Skin of body (tissue), 2 donors: ENCODE measurements around the gene MED19. TPM values are rescaled to one million over a fixed set of nuclear protein-coding genes. Genes with fewer than 3 reads are reported as not detected.
"Not testable (repeated sequence)": the region's sequence is repeated elsewhere in the genome, so short reads cannot be mapped to it uniquely, and the experiment has no call there.

Experiments used
- DNase-seq: peaks from one replicate; lab custom pipeline; 2025; lab: John Stamatoyannopoulos, UW
- total RNA-seq: library from RNA; depleted of rRNA; stranded (reverse); fragments of >200 nt; gene quantifications from one replicate; pipeline ENCODE4 v1.2.3, GENCODE V29; 2014

The MED19 gene
- total RNA-seq, 1 donor from 2014 or later, result 10.9 TPM

- DNase-seq, result not testable (repeated sequence)
These were observed 6.6 kb downstream of the MED19 start for GRCh38 chr11:57705432-57705831.

GRCh38 chr11:57704932-57705331 lies 7.1 kb downstream of the MED19 start:
- no peak for DNase-seq

DNA sequence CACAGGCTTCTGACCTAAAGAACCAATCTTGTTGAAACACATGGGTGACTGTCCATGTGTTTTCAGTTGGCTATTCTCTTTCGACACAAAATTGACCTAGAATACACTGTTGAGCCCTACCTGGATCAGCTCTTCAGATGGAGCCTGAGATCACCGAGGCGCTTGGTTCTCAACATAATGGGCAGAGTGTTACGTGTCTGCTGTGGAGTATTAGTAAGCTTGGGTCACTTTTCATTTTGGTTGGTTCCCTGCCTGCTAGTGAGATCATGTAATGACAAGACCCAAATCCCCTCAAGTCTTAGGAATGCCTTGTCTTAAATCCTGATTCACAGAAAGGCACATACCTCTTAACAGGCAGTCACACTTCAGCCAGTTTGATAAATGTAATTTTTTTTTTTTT lies 8.7 kb downstream of the MED19 start:
- no peak for DNase-seq

DNA sequence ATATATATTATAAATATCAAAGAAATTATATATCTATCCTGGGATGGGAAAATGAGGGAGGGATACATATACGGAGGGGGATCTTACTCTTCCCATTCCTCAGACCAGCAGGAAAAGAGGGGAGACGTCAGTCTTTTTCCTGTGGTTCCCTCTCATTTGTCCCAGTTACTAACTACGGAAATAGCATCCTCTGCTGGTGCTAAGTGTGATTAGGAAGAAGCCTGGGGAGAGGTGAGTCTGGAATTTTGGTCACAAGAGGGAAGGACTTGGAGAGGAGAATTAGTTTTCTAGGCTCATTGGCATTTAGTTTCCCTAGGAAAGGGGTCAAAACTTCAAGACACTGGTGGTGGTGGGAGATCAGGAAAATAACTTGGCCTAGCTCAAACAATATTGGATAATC lies 11.6 kb downstream of the MED19 start:
- DNase-seq, result no peak

DNA sequence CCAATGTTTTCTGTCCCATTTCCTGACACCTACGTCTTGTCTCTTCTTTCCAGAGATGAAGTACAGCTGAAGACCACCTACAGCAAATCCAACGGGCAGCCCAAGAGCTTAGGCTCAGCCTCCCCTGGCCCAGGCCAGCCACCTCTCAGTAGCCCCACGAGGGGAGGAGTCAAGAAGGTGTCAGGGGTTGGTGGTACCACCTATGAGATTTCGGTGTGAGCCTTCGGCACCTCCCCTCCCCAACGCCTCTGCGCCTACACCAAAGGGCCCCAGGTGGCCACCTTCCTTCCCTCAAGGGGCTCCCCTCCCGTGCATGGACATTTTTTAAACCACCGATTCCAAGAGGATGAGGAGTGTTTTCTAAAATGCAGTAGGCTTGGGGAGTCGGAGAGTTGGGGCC lies 12.2 kb downstream of the MED19 start:
- no peak for DNase-seq

- no peak for DNase-seq
These were observed 13.1 kb downstream of the MED19 start for GRCh38 chr11:57698843-57699365.

GRCh38 chr11:57690474-57690873 lies 21.5 kb downstream of the MED19 start:
- not testable (repeated sequence) for DNase-seq

- no peak for DNase-seq
These were observed 30.8 kb downstream of the MED19 start for GRCh38 chr11:57681168-57681567.

GRCh38 chr11:57680552-57680874 lies 31.5 kb downstream of the MED19 start:
- no peak for DNase-seq

DNA sequence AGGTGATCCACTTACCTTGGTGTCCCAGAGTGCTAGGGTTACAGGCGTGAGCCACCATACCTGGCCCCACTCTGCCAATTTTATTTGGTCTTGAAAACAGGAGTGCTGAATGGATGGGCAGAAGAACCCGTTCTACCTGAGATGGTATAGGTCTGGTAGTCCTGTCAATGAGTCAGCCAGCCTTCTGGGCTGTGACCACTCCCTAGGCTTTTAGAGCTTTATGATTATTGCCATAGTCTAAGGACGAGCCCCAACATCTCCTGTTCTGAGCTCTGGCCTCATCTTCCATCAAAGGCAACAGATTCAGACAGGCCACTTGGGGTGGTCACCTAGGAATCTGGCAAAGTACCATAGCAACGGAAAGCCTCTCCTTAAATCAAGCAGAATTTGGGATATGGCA lies 32.6 kb downstream of the MED19 start:
- no peak for DNase-seq

DNA sequence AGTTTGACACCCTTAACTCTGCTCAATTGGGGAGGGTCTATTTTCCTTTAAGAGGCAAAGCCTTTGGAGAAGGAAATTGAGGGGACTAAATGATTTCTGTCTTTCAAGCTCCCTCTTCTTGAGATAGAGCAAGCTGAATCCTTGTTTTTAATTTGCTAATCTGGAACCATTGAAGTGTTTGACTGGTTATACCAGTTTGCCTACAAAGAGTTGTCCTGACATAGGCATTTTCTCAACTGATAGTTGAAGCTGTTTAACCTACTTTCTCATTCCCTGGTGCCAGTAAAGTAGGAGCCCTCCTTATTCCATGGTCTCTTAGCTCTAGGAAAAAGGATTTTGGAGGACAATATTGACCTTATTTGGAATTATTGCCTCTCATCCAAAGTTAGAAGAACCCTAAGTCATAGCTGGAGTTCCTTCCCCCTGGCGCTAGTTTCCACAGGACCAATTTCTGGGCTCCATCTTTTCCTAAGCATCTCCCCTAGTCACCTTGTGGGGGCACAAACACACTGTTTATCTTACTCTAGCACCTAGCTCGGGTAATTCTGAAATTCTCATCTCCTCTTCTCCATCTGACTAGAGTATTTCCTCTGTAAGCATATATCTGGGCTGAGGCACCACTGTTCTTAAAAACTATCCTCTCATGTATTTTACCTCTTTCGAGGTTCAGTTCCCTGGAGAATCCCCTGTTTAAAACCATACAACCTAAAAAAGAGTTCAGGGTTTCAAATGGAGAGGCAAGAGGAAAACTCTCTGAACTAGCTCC lies 36.7 kb downstream of the MED19 start:
- DNase-seq, result no peak

GRCh38 chr11:57674251-57674650 lies 37.8 kb downstream of the MED19 start:
- DNase-seq, result no peak

DNA sequence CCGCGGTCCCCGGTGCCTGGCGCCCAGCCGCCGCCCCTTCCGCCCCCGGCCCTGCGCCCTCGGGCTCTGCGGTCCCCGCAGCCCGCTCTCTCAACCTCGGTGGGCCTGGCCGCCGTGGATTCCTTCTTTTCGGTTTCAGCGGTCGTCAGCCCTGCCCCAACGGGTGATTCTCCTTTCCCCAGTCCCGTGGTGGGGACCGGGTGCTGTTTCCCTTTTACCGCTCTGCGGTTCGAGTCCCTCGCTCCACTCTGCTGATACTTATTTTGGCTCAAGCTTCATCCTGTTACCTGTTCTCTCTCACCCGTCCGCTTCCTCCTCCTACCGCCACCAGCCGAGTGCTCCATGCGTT lies 43.6 kb downstream of the MED19 start:
- no peak for DNase-seq

DNA sequence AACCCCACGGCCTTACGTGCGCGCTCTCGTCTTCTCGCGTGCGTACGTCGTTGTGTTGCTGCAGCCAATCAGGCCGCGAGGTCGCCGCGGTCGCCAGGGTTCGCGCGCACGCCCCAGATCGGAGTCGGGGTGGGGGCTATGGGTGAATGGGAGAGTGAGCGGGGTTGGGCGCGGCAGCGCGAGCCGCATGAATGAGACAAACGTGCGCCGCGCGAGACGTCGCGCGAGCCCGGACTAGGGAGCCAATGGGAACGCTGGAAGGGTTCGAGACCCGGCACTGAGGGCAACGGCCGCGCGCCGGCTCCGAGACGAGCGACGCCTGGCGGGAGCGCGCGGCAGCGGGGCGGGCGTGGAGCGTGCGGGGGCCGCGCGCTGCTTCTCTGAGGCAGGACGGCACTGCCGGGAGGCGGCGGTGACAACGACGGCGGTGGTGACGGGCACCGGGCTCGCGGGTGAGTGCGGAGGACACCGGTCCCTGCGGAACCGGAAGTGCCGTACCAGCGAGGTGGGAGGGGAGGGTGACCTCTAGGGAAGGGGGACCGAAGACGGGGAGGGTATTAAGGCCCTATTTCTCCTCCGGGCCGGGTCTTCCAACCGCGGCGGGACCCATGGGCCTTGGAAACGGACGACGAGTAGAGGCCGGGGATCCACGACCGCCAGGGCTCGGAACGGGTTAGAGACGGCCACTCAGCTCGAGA lies 44.1 kb downstream of the MED19 start, which contains the start of gene ZDHHC5:
TSS of gene ZDHHC5 (plus strand) at position 379 of the 698 bp plus-strand sequence. CDS start 4,977 bp downstream, outside the sequence.
- peak; percentile 100 for DNase-seq

DNA sequence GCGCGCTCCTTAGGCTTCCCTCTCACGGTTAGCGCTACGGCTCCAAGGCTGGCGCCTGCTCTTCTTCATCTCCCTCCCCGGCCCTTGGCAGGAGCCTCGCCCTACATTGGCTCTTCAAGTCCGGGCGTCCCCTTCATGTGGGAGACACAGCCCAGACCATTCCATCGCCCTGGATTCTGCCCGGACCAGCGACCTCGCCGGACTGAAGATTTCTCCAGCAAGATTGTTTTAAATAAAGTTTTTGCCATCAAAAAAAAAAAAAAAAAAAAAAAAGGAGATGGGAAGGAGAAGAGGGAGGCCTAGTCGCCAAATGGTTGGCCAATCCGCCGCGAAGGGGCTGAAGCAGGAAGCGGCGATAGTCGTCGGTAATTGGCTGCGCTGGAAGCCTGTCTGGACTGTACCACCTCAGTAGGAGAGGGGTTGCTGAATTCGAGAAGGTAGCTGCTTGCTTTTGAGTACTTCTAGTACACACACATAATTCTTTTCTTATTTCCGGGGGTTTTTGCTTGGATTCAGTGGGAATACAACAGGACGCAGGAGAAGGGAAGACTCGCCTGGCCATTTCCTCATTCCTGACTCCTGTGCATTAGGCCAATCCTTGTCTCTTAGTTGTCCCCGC lies 44.8 kb downstream of the MED19 start:
- peak; percentile 100 for DNase-seq

DNA sequence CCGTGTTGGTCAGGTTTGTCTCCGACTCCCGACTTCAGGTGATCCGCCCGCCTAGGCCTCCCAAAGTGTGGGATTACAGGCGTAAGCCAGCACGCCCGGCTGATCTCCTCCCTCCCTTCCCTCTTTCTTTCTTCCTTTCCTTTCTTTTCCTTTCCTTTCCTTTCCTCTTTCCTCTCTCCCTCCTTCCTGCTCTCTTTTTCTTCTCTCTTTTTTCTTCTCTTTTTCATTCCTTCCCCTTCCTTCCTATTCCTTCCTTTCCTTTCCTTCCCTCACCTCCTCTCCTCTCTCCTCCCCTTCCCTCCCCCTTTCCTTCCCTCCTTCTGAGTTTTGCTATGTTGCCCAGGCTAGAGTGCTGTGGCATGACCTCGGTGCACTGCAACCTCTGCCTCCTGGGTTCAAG lies 48.0 kb downstream of the MED19 start:
- DNase-seq, result no peak

DNA sequence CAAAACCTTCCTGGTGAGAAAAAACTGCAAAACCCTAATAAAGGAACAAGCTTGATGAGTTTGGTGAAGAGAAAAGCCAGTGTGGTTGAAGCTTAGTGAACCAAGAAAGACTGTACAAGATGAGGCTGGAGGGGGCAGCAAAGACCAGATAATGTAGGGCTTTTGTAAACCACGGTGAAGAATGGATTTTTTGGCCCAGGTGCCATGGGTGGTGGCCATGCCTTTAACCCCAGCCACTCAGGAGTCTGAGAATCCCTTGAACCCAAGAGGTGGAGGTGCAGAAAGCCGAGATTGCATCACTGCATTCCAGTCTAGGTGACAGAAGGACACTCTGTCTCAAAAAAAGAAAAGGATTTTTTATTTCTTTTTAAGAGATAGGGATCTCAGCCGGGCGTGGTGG lies 49.1 kb downstream of the MED19 start:
- DNase-seq, result no peak

DNA sequence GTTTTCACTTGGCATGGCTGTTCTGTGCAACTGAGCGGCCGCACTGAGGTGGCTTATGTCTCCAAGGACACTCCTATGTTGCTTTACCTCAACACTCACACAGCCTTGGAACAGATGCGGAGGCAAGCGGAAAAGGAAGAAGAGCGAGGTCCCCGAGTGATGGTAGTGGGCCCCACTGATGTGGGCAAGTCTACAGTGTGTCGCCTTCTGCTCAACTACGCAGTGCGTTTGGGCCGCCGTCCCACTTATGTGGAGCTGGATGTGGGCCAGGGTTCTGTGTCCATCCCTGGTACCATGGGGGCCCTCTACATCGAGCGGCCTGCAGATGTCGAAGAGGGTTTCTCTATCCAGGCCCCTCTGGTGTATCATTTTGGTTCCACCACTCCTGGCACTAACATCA lies 52.3 kb downstream of the MED19 start:
- no peak for DNase-seq

DNA sequence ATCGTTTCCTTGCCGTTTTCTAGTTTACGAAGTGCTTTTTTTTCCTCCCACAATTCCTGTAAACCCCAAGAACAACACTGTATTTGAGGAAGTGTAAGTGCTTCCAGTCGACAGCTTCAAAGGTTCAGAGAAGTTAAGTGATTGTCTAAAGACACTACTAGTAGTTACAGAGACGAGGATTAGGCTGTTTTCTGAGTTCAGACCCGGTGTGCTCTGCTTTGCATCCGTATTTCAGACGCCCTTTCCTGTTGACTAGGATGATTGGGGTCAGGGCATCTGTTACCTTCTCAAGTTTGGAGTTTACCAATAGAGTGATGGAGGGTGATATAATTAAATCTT lies 54.0 kb downstream of the MED19 start:
- DNase-seq, result no peak

DNA sequence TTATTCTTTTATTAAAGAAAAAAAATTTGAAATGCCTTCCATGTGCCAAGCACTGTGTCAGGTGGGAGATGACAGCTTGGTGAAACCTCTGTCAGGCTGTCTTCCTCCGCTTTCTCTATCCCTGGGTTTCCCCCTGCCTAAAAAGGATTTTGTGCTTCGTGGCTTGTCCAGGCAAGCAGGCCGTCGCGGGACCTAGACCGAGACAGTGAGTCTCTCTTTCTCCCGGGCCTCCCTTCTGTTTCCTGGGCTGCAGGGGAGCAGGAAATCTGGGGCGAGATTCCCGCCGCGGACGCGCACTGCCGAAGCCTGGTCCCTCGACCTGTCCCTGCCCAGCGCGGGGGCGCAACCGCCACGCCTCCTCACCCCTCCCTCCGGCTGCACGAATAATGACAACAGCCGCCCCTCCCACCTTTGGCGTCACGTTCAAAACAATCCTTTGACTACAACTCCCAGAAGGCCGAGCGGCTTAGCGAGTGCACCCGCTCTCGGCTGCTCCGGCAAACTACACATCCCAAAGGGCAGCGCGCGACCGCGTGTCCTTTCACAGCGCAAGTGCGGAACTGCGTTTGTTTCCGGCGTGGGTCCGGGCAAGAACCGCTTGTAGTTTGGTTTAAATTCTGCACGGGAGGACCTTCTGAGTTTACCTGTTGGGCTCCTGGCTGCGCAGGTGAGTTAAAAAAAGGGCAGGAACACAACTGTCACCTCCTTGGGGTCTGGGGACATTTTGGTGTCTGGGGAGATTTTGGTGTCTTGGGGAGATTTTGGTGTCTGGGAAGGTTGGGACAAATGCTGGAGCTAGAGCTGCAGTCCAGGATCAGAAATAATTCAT lies 54.6 kb downstream of the MED19 start, which contains the start of gene CLP1:
TSS of gene CLP1 (plus strand) at position 569 of the 829 bp plus-strand sequence. CDS start 1,715 bp downstream, outside the sequence.
- DNase-seq, result peak; percentile 99

DNA sequence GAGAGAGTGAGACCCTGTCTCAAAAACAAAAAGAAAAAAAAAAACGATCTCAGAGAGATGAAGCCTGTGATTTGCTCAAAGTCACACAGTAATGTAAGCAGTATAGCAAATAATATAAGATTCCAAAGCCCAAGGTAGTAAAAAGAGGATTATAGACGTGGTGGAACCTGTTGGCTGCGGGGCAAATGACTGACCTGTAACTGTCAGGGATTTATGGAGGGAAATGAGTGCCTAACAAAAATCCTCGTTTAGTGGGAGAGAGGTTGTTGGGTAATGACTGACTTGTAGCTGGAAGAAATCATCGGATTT lies 55.2 kb downstream of the MED19 start:
- no peak for DNase-seq
